SKM-1 (cell line): ENCODE data around the gene RFC2.
"Not testable (repeated sequence)": the region's sequence is repeated elsewhere in the genome, so short reads cannot be mapped to it uniquely, and the experiment has no call there.

Source experiments
- DNase-seq: peaks from one replicate; lab custom pipeline; 2025; ENCODE audit not compliant: unreplicated experiment; lab: John Stamatoyannopoulos, UW

The RFC2 gene

DNA sequence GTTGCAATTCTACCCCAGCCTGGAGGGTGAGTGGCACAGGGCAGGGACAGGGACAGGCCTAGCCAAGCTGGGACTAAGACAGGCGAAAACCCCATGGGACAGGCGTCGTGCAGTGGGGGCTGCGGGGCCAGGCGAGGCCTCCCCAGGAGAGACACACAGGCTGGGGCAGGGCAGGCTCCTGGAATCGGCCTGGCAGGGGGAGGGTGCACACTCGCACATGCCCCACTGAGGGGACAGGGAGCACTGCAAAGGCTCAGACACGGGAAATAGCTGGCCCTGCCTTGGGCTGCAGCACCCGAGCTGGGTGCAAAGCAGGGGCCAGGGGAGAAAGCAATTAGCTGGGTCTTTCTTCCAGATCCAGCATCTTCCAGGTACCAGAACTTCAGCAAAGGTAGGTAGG is 34.0 kb downstream of the RFC2 start:
- DNase-seq = no peak

DNA sequence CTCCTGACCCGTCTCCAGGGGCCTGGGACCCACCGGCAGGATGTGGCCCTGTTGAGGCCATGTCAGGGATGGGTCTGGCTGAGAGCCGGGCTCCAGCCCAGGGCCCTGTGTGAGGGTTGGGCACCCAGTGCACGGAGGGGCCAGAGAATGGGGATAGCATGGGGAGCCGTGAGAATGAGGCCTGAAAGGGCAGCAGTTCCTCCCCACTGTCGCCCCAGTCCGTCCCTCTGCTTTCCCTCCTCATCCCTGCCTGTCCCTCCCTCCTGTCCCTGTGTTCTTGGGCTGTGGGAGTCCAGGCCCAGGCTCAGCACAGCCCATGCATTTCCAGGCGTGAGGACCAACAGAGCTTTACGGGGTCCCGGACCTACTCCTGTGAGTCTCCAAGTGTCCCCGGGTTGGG is 34.8 kb downstream of the RFC2 start:
- DNase-seq = no peak

DNA sequence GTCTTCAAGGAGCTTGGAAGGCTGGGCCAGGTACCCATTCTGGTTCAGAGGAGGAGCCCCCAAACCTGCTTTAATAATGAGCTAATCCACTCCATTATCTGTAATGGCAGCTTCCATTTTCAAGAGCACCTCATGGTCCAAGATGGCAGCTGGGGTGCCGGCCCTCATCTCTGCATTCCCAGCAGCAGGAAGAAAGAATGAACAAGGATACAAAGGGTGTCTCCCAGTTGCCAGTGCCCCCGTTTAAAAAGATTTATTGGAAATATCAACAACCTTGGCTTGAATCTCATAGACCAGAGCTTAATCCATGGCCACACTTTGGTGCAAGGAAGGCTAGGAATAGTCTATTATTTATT is 35.9 kb downstream of the RFC2 start:
- no peak for DNase-seq

DNA sequence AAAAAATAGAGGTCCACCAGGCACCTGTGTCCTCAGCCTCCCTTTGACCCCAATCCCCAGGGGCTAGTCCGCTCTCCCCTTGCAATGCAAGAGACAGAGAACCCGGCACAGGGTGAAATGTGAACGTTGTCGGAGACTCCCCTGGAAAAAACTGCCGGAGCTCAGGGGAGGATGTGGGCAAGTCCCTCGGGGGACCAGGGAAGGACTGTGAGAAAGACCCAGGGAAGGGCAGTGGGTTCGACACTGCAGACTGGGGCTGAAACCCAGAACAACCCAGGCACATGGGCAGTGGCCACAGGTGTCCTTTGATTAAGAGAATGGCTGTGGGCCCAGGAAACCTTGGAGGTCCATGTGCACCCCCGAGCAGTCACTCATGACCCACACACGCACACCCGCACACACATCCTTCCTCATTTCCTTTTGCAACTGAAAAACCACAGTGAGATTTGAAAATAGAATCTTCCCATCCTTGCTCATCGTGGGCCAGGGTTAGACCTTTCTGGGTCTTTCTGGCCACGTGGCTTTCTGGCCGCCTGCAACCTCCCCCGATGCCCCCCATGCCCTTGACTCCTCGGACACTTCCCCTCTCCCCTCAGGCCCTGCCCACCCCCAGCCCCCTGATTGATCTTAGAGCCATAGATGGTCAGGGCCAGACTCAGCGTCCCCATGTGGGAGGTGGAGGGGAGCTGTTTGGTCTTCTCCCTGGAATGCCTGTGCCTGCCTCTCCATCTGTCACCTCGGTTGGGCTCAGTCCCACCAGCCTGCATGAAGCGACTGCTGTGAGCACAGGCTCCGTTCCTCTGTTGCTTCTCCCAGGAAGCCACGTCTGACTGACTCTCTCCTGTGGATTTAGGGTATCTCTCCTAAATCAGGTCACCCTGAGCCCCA is 36.5 kb downstream of the RFC2 start:
- peak; percentile 92 for DNase-seq

DNA sequence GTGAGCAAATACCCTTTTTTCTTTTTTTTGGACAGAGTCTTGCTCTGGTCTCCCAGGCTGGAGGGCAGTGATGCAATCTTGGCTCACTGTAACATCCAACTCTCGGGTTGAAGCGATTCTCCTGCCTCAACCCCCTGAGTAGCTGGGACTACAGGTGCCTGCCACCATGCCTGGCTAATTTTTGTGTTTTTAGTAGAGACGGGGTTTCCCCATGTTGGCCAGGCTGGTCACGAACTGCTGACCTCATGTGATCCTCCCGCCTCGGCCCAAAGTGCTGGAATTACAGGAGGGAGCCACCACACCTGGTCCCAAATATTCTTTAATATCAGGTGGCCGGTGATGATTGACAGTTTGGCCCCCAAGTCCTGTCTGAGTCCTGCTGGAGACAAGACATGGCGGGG is 37.8 kb downstream of the RFC2 start:
- DNase-seq = peak; percentile 27

DNA sequence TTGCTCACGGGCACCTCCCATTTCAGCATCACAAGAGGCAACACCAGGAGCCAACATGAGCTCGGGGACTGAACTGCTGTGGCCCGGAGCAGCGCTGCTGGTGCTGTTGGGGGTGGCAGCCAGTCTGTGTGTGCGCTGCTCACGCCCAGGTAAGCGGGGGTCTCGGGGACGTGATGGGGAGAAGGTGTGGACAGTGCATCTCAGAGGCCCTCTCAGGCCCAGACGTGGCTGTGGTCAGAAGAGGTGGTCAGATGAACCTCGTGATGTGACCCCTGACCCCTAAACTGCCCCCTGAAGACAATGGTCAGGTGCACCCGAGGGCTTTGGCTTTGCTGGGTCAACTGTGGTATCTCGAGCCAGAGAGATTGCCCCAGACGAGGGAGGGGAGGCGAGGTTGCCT is 38.3 kb downstream of the RFC2 start:
- DNase-seq = no peak

DNA sequence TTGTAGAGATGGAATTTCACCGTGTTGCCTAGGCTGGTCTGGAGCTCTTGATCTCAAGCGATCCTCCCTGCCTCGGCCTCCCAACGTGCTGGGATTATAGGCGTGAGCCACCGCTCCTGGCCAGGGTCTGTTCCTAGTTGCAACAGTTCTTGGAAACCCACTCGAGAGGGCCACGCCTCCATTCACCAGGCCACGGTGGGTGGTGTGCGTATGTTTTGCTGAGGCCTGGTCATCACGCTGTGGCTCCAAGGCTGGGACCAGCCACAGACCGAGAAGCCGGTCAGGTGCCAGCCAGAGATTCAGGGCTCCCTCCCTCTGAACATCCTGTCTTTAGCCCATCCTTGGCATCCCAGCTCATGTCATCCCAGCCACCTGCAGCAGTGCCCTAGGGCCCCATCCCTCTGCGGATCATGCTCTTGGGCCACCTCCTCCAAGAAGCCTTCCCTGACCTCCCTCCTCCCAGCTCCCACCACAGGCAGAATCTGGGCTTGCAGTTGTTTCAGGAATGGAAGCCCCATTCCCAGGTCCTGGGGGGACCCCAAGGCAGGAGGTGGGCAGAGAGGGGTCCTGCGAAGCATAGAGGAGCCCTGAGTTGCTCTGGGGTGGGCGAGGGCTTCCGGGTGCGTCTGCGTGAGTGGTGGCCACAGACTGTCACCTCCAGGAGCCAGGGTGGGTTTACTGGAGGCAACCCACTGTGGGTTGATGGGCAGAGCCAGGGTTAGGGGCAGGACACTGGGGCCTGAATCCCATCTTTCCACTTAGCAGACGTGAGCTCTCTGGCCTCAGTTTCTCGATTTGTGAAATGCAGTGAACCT is 39.2 kb downstream of the RFC2 start:
- no peak for DNase-seq

DNA sequence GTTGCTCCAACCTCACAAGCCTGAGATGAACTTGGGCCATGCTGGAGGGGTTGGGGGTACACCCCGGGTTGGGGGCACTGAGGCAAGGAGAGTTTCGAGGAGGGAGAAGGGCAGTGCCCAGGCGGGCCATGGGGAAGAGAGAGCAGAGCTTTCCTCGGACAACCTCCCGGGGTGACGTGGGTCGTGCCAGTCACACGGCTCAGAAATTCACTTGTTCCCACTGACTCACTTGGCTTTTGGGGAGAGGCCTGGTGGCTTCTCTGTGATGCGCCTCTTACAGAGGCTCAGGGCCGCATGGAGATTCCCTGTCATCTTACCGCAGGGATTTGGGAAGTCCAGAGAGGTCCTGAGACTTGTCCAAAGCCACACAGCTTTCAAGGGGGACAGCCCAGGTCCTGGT is 41.5 kb downstream of the RFC2 start:
- no peak for DNase-seq

DNA sequence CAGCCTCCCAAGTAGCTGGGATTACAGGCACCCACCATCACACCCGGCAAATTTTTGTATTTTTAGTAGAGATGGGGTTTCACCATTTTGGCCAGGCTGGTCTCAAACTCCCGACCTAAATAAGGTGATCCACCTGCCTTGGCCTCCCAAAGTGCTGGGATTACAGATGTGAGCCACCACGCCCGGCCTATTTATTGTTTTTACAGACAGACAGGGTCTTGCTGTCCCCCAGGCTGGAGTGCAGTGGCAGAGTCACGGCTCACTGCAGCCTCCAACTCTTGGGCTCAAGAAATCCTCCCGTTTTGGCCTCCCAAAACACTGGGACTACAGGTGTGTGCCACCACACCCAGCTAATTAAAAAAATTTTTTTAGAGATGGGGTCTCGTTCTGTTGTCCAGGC is 46.0 kb downstream of the RFC2 start:
- not testable (repeated sequence) for DNase-seq

DNA sequence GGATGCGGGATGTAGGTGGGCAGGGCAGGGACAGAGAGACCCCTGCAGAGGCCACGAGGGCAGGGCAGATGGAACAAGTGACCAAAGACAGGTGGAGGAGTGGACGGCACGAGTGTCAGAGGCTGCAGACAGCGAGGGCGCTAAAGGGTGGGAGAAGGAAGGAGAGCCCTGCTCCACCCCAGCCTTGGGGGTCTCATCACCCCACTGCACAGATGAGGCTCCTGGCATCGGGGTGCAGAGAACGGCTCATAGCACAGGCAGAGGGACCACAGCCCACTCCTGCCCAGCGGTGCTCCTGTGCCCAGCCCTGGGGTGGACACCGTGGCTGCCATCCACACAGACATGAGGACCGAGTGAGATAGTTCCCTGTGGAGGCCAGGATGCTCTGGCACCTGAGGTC is 46.6 kb downstream of the RFC2 start:
- DNase-seq = no peak

DNA sequence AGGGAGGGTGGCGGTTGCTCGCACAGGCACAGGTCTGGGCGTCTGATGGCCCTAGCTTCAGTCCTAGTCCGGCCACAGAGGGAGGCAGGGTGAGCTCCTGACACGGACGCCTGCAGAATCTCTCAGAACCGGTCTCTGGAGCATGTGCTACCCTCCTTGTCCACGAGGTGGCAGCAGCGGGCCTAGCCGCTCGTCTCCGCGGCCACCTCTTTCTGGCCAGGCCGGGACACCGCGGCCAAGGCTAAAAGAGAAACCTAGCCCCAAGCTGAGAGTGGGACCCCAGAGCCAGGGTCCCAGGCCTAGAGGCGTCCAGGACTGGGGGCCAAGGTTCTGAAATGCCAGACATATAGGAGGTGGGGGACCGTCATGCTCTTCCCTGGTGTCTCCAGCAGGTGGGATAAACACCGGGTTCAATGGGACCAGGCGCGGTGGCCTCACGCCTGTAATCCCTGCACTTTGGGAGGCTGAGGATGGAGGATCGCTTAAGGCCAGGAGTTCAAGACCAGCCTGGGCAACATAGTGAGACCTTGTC is 47.5 kb downstream of the RFC2 start:
- DNase-seq = peak; percentile 39

DNA sequence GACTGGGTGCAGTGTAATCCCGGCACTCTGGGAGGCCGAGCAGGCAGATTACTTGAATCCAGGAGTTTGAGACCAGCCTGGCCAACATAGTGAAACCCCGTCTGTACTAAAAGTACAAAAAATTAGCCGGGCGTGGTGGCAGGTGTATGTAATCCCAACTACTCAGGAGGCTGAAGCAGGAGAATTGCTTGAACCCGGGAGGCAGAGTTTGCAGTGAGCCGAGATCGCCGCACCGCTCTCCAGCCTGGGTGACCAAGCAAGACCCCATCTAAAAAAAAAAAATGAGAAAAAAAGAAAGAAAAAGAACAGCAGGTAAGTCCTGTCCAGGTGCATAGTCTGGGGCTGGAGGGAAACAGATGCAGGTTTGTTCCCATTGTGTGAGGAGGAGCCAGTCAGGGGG is 48.1 kb downstream of the RFC2 start:
- DNase-seq = not testable (repeated sequence)

DNA sequence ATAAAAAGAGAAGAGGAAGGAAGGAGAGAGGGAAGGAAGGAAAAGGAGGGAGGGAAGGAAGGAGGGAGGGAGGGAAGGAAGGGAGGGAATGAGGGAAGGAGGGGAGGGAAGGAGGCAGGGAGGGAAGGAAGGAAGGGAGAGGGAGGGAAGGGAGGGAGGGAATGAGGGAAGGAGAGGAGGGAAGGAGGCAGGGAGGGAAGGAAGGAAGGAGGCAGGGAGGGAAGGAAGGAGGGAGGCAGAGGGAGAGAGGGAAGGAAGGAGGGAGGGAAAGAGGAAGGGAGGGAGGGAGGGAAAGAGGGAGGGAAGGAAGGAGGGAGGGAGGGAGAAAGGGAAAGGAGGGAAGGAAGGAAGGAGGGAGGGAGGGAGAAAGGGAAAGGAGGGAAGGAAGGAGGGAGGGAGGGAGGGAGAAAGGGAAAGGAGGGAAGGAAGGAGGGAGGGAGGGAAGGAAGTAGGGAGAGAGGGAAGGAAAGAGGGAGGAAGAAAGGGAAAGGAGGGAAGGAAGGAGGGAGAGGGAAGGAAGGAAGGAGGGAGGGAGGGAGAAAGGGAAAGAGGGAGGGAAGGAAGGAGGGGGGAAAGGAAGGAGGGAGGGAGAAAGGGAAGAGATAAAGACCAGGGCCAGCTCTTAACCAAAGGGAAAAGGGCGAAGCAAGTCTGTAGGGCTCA is 50.1 kb downstream of the RFC2 start:
- no peak for DNase-seq

DNA sequence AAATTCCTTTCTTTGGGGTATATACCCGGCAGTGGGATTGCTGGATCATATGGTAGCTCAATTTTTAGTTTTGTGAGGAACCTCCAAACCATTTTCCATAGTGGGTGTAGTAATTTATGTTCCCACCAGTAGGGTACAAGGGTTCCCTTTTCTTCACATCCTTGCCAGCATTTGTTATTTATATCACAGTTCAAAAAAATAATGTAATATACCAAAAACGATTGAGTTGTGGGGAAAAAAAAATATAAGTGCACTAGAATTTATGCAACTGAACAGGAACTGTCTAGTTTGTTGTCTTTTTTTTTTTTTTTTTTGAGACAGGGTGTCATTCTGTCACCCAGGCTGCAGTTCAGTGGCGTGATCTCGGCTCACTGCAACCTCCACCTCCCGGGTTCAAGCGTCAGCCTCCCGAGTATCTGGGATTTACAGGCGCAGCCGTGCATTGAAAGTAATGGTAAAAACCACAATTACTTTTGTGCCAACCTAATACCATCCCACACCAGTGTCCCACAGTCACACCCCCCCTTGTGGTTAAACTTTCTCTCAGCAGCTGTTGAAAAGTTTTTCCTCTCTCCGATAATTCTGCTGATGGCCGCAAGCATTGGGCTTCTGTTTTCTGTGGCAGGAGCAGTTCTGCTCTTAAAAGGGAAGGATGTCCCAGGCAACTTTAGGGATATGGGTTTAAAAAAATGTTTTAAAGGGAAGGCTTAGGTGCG is 51.2 kb downstream of the RFC2 start:
- DNase-seq = peak; percentile 80

DNA sequence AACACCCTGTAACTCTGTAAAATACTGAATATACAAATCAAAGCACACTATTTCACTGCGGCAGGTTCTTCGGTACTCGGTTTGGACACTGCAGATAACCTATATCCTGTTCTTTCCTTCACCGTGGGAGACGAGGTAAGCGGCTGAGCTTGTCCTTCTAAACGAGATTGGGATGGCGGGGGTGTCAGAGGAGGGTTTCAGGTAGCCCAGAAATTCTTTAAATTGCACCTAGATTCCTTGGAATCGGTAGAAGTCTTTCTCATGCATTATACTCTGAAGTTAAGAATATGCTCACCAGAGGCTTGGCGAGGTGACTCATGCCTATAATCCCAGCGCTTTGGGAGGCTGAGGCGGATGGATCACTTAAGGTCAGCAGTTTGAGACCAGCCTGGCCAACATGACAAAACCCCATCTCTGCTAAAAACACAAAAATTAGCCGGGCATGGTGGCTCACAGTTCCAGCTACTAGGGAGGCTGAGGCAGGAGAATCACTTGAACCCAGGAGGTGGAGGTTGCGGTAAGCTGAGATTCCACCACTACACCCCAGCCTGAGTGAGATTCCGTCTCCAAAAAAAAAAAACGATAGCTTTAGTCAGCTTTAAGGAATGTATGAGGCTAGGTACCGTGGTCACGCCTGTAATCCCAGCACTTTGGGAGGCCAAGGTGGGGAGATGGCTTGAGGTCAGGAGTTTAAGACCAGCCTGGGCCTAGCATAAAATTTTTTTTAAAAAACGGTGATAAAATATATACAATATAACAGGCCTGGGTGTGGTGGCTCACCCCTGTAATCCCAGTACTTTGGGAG is 54.4 kb downstream of the RFC2 start:
- no peak for DNase-seq

DNA sequence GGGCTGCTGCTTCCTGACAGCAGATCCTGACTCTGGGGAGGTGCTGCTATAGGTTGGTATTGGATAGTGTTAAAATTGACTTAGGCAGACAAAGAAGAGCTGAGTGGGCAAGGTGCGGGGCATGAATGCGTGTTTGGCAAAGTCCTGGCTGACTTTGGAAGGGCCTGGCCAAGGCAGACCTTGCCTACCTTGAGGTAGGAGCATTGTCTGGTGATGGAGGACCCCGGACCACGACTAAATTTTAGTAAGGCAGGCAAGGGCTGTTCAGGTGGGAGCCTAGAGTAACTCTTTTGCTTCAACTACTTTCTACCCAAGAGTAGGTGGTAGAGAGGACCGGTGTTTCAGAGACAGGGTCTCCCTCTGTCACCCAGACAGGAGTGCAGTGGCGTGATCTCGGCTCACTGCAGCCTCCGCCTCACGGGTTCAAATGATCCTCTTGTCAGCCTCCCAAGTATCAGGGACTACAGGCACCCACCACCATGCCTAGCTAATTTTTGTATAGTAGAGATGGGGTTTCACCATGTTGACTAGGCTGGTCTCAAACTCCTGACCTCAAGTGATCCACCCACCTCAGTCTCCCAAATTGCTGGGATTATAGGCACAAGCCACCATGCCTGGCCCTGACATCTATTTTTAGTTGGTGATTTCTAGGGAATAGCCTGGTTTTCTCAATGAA is 56.6 kb downstream of the RFC2 start:
- DNase-seq = no peak

DNA sequence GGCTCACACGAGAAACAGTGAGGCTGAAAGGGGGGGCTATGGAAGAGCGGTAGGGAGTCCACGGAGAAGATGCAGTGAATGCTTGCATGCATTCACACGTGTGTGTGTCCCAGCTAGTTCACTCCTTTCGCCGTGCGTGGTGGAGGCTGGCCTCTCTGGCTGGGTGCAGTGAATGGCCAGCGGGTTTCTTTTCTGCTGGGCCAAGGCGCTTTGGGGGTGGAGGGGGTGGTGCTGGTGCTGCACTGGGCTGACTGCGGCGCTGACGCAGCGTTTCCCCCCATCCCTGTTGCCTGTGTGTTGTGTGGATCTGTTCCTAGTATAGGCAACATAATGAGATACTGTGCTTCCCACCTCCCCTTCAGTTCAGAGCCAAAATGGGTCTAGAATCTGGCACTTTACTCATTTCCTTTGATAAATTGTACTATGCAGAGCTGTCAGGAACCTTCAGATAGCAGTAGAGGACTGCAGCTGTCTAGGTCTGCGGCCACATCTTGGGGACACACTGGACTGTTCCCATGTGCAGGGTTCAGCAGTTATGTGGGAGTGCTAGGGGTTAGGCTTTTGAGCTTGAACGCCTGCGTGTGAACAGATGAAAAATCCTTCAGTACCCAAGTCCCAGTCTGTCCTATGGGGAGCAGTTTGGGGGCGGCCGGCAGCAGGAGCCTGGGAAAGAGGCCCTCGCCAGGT is 58.1 kb downstream of the RFC2 start:
- DNase-seq = not testable (repeated sequence)

DNA sequence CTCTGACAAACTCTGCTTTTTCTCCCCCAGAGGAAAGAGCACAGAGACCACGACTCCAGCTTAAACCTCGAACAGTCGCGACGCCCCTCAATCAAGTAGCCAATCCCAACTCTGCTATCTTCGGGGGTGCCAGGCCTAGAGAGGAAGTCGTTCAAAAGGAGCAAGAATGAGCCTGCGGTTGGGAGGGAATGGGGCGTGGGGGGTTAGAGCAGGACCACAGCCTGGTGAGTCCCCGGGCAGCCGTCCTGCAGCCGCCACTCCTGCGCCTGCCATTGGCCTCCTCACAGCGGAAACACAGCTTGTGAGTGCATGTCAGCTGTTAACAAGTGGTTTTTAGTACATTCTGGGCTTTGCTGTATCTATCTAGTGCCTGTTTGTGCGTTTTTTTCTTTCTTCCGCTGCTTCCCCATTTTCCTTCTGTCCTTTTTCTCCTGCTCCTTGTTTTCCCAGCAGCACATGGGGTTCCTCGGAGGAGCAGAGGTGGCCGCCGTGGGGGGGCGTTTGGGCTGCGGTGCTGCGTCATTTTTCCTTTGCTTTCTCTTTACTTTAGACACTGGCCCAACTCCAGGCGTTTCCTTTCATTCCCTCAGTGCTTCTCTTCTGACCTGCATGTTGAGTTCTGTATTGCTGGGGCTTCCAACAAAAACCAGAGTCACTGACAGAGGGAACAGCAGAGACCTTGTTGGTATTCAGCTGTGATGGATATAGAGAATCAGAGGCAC is 58.9 kb downstream of the RFC2 start:
- DNase-seq = not testable (repeated sequence)
